NCI-H69 (cell line): Measurements from ENCODE around the gene TMEM132C.

Experiments used
- DNase-seq: peaks from one replicate; lab custom pipeline; 2025; lab: John Stamatoyannopoulos, UW

Gene TMEM132C

GRCh38 chr12:128611736-128612135 is 344.8 kb downstream of the TMEM132C start:
- no peak for DNase-seq

GRCh38 chr12:128612150-128612850 is 345.3 kb downstream of the TMEM132C start:
- DNase-seq = no peak

- peak; percentile 24 for DNase-seq
Observed at GRCh38 chr12:128613837-128614590, 347.0 kb downstream of the TMEM132C start.

DNA sequence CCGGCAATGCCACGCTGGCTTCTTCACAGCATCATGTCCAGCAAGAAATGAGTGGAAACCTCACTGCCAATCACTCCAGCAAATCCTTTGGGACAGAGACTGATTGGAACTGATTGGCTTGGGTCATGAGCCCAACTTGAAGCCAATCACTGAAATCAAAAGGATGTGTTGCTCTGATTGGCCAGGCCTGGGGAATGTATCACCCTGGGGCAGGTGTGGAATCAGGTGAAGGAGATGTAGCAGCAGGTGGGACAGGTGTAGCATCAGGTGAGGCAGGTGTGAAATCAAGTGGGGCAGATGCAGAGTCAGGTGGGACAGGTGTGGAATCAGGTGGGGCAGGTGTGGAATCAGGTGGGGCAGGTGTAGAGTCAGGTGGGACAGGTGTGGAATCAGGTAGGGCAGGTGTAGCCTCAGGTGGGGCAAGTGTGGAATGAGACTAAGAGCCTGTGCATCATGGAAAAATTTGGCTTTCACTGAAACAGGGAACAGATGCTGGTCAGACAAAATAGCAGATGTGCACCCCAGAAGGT is 350.4 kb downstream of the TMEM132C start:
- peak; percentile 50 for DNase-seq

DNA sequence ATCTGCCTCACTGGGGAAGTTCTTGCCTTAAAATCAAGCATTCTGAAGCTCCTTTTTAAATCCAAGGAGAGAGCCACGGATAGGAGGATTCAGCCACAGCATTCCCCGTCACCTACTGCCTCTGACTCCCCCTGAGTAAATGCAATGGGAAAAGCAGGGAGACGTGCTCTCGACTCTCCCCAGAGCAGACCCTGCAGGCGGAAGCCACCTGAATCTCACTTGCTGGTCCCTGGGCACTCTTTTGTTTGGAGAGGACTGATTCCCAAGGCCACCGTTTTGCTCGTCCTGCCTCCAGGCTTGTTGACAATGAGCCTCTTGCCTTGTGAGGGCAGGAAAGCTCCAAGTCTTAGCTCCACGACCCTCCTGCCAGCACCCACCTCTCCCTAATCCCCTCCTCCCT is 352.3 kb downstream of the TMEM132C start:
- no peak for DNase-seq

DNA sequence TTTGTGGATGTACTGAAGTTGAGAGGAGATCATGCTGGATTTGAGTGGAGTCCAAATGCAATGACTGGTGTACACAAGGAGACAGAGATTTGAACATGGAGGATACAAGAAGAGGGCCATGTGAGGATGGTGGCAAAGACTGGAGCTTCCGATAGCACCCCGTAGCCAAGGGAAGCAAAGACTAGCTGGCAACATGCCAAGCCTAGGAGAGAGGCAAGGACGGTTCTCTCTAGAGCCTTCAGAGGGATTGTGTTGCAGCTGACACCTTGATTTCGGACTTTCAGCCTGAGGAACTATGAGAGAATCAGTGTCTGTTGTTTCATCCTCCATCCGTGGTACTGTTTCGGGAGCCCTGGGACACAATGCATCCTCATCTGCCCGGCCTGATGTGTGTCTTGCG is 354.3 kb downstream of the TMEM132C start:
- DNase-seq = no peak

GRCh38 chr12:128623748-128624147 is 356.8 kb downstream of the TMEM132C start:
- DNase-seq = no peak

DNA sequence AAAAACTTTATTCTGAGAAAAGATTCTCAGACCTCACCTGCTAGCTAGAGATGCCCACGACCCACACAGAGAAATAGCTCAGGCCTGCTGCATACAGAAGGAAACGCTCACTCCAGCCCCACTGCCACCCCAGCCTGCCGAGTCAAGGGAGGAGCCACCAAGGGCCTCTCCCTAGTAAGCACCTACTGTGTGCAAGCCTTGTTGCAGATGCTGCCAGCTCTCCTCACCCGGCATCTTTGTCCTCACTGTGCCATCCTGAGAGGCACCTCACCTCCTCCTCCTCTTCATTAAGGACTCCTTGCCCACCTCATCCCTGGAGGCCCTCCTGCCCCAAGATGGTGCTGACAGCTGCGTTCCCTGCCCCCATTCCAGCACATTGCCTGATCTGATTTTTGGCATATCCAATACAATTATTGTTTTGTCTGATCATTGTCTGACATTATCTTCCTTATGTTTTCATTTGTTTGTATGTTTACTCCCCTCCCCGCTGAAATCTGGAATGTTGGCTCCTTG is 359.9 kb downstream of the TMEM132C start:
- DNase-seq = no peak

DNA sequence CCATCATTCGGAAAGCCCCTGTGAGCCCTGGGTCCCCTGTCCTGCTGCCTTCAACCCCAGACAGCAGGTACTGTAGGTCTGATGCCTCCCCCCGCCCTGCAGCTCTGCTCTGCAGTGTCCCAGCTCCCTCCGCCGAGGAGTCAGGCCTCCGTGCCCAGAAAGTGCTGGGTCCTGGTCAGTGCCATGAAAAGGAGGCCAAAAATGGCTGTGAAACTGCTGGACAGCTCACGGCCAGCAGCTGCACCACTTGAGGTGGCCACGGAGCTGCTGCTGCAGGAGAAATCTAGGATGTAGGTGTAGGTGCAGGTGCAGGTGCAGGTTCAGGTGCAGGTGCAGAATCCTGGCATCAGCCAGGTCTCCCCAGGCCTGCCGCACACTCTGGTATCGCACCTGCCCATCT is 360.7 kb downstream of the TMEM132C start:
- DNase-seq = peak; percentile 71

- DNase-seq = no peak
Observed at GRCh38 chr12:128629979-128630378, 363.0 kb downstream of the TMEM132C start.

GRCh38 chr12:128637642-128638606 is 371.0 kb downstream of the TMEM132C start:
- DNase-seq = peak; percentile 70

GRCh38 chr12:128639089-128639488 is 372.1 kb downstream of the TMEM132C start:
- DNase-seq = no peak

DNA sequence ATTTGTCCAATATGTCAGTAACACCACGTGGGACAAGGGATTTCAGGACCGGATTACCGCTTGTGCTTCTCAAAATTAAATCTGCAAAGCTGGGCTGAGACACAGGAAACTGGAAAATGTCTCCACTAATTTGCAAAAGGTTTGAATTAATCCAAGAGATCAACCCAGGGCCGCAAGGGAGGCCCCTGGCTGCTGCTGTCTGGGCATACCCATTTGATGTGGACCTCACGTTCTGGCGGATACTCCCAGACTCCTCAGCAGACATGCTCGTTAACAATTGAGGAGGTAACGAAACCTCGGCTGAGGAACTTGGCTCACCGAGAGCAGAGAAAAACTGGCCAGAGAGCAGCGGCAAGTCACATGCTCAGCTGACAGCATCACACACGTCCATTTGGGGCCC is 376.2 kb downstream of the TMEM132C start:
- DNase-seq = no peak

DNA sequence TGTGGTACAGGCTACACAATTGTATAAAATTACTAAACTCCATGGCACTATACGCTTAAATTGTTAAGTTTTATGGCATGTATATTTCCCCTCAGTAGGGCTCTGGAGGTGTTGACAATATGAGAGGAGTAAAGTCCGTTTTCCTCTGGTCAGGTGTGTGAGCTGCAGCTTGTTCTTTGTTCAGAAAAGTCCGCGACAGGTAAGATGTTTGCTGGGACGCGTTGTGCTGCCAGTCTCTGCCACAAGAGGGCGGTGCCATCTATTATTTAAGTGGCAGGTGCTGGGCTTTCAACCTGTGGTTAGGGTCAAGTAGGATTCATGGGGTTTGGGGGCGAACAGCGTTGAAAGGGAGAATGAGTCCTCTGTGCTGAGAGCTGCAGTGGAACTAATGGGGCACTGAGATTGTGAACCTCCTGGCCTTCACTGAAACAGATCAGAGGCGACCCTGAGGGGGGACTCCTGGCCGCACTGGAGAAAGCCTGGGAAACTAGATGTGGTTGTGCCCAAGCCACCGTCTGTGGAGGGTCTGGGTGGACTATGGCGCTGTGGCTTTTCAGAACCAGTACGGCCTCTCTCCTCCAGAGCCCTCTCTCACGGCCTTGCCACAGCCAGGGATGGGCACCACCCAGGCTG is 377.8 kb downstream of the TMEM132C start:
- peak; percentile 77 for DNase-seq

DNA sequence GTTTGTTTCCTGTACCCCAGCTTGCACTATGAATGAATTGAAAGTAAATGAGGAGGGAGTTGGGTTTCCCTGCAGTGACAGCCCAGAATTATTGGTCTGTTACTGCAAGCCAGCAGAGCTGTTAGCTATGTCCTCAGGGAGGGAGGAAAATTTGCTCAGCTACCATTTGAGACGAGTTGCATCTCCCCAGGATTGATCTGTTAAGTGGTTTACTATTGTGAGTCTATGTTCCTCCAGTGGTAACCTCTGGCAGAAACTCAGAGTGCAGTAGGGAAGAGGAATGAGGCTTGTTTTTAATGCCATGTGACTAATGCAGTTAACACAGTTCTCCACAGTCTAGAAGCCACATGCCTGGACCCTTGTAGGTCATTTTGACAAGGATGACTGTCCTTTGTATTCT is 382.9 kb downstream of the TMEM132C start:
- peak; percentile 57 for DNase-seq

- DNase-seq = no peak
Observed at GRCh38 chr12:128652136-128652751, 385.3 kb downstream of the TMEM132C start.

DNA sequence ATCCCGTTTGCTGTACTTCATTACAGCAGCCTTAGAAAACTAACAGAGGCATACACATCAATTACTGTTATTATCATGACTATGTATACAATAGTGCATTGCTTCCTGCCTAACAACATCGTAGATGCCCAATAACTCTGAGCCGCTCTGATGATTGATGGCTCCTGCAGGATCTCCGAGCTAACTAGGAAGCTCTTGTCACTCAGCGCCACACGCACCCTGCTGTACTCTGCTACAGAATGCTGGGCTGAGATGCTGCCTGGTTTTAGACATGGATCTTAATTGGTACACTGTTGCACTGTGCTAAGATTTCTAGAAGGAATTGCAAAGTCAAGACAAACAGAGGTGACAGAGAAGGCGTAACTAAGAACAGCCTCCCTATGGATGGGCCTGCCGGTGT is 387.5 kb downstream of the TMEM132C start:
- peak; percentile 48 for DNase-seq

DNA sequence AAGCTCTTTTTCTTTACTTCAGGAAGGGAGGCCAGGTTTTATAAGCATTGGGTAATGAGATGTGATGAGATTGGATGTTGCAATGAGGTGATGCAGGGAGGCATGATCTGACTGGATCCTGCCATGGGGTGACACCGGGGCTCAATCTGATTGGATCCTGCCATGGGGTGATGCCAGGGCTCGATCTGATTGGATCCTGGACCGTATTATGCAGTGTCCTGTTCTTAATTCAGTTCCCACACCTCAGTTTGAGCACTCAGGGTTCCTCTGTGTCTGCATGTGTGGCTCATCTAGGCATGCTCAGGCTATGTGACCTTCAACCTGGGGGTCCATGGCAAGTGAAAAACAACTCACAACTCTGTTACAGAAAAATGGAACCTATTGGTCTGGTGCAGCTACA is 390.4 kb downstream of the TMEM132C start:
- DNase-seq = no peak

DNA sequence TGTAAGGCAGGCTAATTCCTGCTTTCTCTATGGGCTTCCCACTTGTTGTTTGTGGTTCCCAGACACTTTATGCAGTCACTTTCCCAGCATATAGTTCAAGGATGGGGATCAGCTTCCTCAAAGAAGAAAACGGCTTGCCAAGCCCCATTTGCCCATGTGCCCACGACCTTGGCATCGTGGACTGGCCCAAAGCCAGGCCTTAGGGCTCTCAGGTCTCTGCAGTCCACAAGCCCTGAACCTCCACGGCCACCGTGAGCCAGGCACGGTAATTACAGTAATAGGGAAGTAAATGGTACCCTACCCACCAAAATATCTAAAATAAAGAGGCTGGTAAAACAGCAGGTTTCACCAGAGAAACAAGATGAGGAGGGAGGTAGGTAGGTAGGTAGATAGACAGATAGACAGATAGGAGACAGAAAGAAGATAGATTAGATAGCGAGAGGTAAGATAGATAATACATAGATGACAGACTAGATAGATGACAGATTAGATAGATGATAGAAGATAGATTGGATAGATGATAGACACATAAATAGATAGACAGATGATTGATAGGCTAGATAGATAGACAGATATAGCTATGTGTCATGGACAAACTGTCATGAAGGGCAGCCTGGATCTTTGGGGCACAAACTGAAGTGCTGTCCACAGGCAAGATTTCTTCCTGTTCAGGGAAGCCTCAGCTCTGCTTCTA is 393.7 kb downstream of the TMEM132C start:
- no peak for DNase-seq

- peak; percentile 80 for DNase-seq
Observed at GRCh38 chr12:128661226-128661569, 394.2 kb downstream of the TMEM132C start.
